CD4-positive, alpha-beta T cell (primary cell): ENCODE data around the gene HOXA7. TPM values are rescaled to one million over a fixed set of nuclear protein-coding genes. Genes with fewer than 3 reads are reported as not detected.

Experiments
- ATAC-seq: fragments of 200-7000 bp; cut with Tn5 transposase; one replicate; pipeline ENCODE4 v1.10.0; 2022; ENCODE audit warnings: mild to moderate bottlenecking; ENCODE audit not compliant: poor library complexity
- CTCF ChIA-PET: fragments of 350-600 bp; sonication (Branson Sonifier 250); formaldehyde crosslinking; loops from one replicate; lab custom pipeline; 2021; ENCODE audit warnings: antibody characterized with exemption, inconsistent platforms; lab: Charles Lee
- POLR2A ChIA-PET: fragments of 350-600 bp; sonication (Branson Sonifier 250); formaldehyde crosslinking; loops from one replicate; lab custom pipeline; 2021; ENCODE audit warnings: antibody characterized with exemption, inconsistent platforms; lab: Charles Lee
- DNase-seq, 14 experiments: peaks; one replicate each; pipeline ENCODE4 v3.0.0-alpha.2; 2013 to 2020; ENCODE audit warnings: mixed read lengths in 2 of 14
- H3K27ac ChIP-seq, 2 donors: one replicate each; pipeline versions ENCODE4 v1.5.1 to v1.7.0; 2013; ENCODE audit warnings: low read length in 2 of 2, low read depth in 1 of 2, mild to moderate bottlenecking in 1 of 2
- H3K27me3 ChIP-seq, 2 experiments: 1 replicate in 1 of 2; 2 replicates in 1 of 2; pipeline versions ENCODE4 v1.6.1 to v1.7.0; 2013; ENCODE audit warnings: low read length in 2 of 2, control low read depth in 1 of 2, mild to moderate bottlenecking in 1 of 2, moderate library complexity in 1 of 2; ENCODE audit not compliant: insufficient read depth in 2 of 2, control insufficient read depth in 1 of 2
- H3K36me3 ChIP-seq: one replicate; pipeline ENCODE4 v1.6.1; 2013; ENCODE audit warnings: low read length, control low read depth; ENCODE audit not compliant: insufficient read depth
- H3K4me1 ChIP-seq: one replicate; pipeline ENCODE4 v1.6.1; 2013; ENCODE audit warnings: low read length, control low read depth; ENCODE audit not compliant: insufficient read depth
- H3K4me3 ChIP-seq: one replicate; pipeline ENCODE4 v1.5.1; 2013; ENCODE audit warnings: mild to moderate bottlenecking, low read length, moderate library complexity
- H3K9me3 ChIP-seq, 2 experiments: 1 replicate in 1 of 2; 2 replicates in 1 of 2; pipeline versions ENCODE4 v1.6.1 to v1.7.0; 2013; ENCODE audit warnings: low read length in 2 of 2, mild to moderate bottlenecking in 2 of 2, control low read depth in 1 of 2, moderate library complexity in 1 of 2; ENCODE audit not compliant: control insufficient read depth in 1 of 2, insufficient read depth in 1 of 2
- H3K27ac Mint-ChIP-seq: one replicate; pipeline ENCODE4 v1.8.0; 2020; ENCODE audit warnings: mixed read lengths
- H3K27me3 Mint-ChIP-seq: one replicate; pipeline ENCODE4 v1.8.0; 2021; ENCODE audit warnings: mixed read lengths
- H3K36me3 Mint-ChIP-seq: one replicate; pipeline ENCODE4 v1.8.0; 2021; ENCODE audit warnings: low read depth, mixed read lengths
- H3K4me1 Mint-ChIP-seq: one replicate; pipeline ENCODE4 v1.8.0; 2021; ENCODE audit warnings: low read depth, mixed read lengths
- H3K4me3 Mint-ChIP-seq: one replicate; pipeline ENCODE4 v1.8.0; 2020; ENCODE audit warnings: mild to moderate bottlenecking, mixed read lengths
- H3K9me3 Mint-ChIP-seq: one replicate; pipeline ENCODE4 v1.8.0; 2020; ENCODE audit warnings: mixed read lengths
- CTCF ChIP-seq: fragments of 200-600 bp; IDR thresholded peaks from one replicate; pipeline ENCODE4 v1.8.0; 2022; ENCODE audit warnings: antibody characterized with exemption, mild to moderate bottlenecking
- intact Hi-C, 2 experiments: fragments of 100-400 bp; cut with DNase I in 1 of 2; cut with micrococcal nuclease in 1 of 2; formaldehyde crosslinking; loops; one replicate each; pipeline versions ENCODE4 v1.15.1 to v1.9.0; 2023 to 2025; cut with DNase I, micrococcal nuclease
- total RNA-seq, 174 experiments: library from RNA in 2 of 174; stranded (reverse) in 2 of 174; gene quantifications; one replicate each; pipeline ENCODE4 v1.2.3 and lab custom pipeline; 2021 to 2026

HOXA7 gene
- total RNA-seq, 2 experiments from 2014 or later: not detected

- peaks cover 70 to 92% of the 10 kb centered on the region in 2 experiments for H3K27me3 ChIP-seq
- no peak for ATAC-seq
- peaks cover 27% of the 10 kb centered on the region for H3K4me1 ChIP-seq
- no peaks in the 10 kb centered on the region for H3K36me3 ChIP-seq
- ChIA-PET POLR2A (no interaction called here), CTCF (interaction anchor here (1.8 to 2.2 kb wide), 2 partner anchors 17 to 27 kb away, joined by 8 read pairs; no protein-coding TSS in a partner anchor)
- H3K9me3 ChIP-seq: peaks cover 0 to 44% of the 10 kb centered on the region in 2 experiments
- Mint-ChIP-seq H3K4me3 (no peak overlapping the region), H3K27ac (no peak overlapping the region), H3K4me1 (peaks cover 10% of the 10 kb centered on the region), H3K27me3 (peaks cover 87% of the 10 kb centered on the region), H3K36me3 (no peaks in the 10 kb centered on the region), H3K9me3 (no peaks in the 10 kb centered on the region)
- intact Hi-C loops: loop anchor here in 1 of 2 experiments (5.0 kb wide), 1 partner anchor 1226 kb away; no protein-coding TSS in a partner anchor
- no peak overlapping the region for H3K27ac ChIP-seq
- TF ChIP-seq CTCF: no peak
- DNase-seq: no peak
- H3K4me3 ChIP-seq: no peak overlapping the region
These were observed 21.4 kb upstream of the HOXA7 start for GRCh38 chr7:27177795-27178320.

- TF ChIP-seq CTCF: no peak
- no peaks in the 10 kb centered on the region for H3K36me3 Mint-ChIP-seq
- peaks cover 86% of the 10 kb centered on the region for H3K27me3 Mint-ChIP-seq
- H3K4me3 Mint-ChIP-seq: no peak overlapping the region
- H3K9me3 ChIP-seq: peaks cover 0 to 50% of the 10 kb centered on the region in 2 experiments
- no peak for DNase-seq
- CTCF ChIA-PET: interaction anchor here (1.2 to 2.2 kb wide), 3 partner anchors 16 to 1282 kb away, joined by 3 to 8 read pairs (median 8); no protein-coding TSS in a partner anchor
- no peak overlapping the region for H3K27ac Mint-ChIP-seq
- peaks cover 70 to 92% of the 10 kb centered on the region in 2 experiments for H3K27me3 ChIP-seq
- no peaks in the 10 kb centered on the region for H3K9me3 Mint-ChIP-seq
- H3K4me1 ChIP-seq: peaks cover 34% of the 10 kb centered on the region
- peaks cover 14% of the 10 kb centered on the region for H3K4me1 Mint-ChIP-seq
- intact Hi-C loops: loop anchor here in 1 of 2 experiments (5.0 kb wide), 1 partner anchor 1225 kb away; no protein-coding TSS in a partner anchor
- no peaks in the 10 kb centered on the region for H3K36me3 ChIP-seq
- no peak overlapping the region for H3K4me3 ChIP-seq
- no peak for ATAC-seq
- no peak overlapping the region for H3K27ac ChIP-seq
- POLR2A ChIA-PET: interaction anchor here (1.0 kb wide), 1 partner anchor 11 kb away, joined by 3 read pairs; no protein-coding TSS in a partner anchor
These were observed 20.7 kb upstream of the HOXA7 start for GRCh38 chr7:27176962-27177794.

GRCh38 chr7:27176524-27176845 lies 20.0 kb upstream of the HOXA7 start:
- intact Hi-C loops: loop anchor here in 1 of 2 experiments (5.0 kb wide), 1 partner anchor 1224 kb away; no protein-coding TSS in a partner anchor
- Mint-ChIP-seq H3K27ac (no peak overlapping the region), H3K36me3 (no peaks in the 10 kb centered on the region), H3K27me3 (peaks cover 86% of the 10 kb centered on the region), H3K4me3 (no peak overlapping the region), H3K4me1 (peaks cover 21% of the 10 kb centered on the region), H3K9me3 (no peaks in the 10 kb centered on the region)
- Histone ChIP-seq H3K27ac (no peak overlapping the region), H3K27me3 (peaks cover 71 to 93% of the 10 kb centered on the region in 2 experiments), H3K9me3 (peaks cover under 1 to 52% of the 10 kb centered on the region in 2 experiments), H3K4me3 (no peak overlapping the region), H3K4me1 (peaks cover 41% of the 10 kb centered on the region), H3K36me3 (no peaks in the 10 kb centered on the region)
- DNase-seq: no peak
- CTCF ChIA-PET: interaction anchor here (1.2 to 2.2 kb wide), 2 partner anchors 26 to 1282 kb away, joined by 3 to 8 read pairs; no protein-coding TSS in a partner anchor
- POLR2A ChIA-PET: interaction anchor here (1.0 kb wide), 2 partner anchors 8 to 10 kb away, joined by 3 read pairs; partner anchors contain the start of gene HOXA11
- TF ChIP-seq CTCF: no peak
- ATAC-seq: no peak
